ENCODE data around the gene KRTAP2-1. TPM values are rescaled to one million over a fixed set of nuclear protein-coding genes. Genes with fewer than 3 reads are reported as not detected.

Gene KRTAP2-1
- total RNA-seq, 2 experiments from 2014 or later = not detected

GRCh38 chr17:41054025-41054424, 6.9 kb upstream of the KRTAP2-1 start:
- ChIA-PET CTCF (ENCODE audit: unreplicated experiment) (no interaction called here), POLR2A (no interaction called here)
- no TSS peak for BruUV-seq (replicated peaks)
- TF ChIP-seq EZH2phosphoT487 (IDR thresholded peaks at IDR 0.05; ENCODE audit: borderline replicate concordance, low read depth, low read length) = no peak
- no peak for TF ChIP-seq CTCF (conservative IDR thresholded peaks at IDR 0.05; ENCODE audit: low read length)
- Histone ChIP-seq H4K20me1 (ENCODE audit: insufficient read depth, low read length) (no peaks in the 10 kb centered on the region), H2AFZ (ENCODE audit: low read length) (no peak overlapping the region), H3K36me3 (ENCODE audit: insufficient read depth, low read length) (no peaks in the 10 kb centered on the region), H3K4me3 (ENCODE audit: low read depth, low read length, poor library complexity, severe bottlenecking) (no peak overlapping the region), H3K4me1 (ENCODE audit: insufficient read depth, low read length, poor library complexity, severe bottlenecking) (no peaks in the 10 kb centered on the region), H3K9me3 (ENCODE audit: low read length) (no peaks in the 10 kb centered on the region), H3K9me2 (ENCODE audit: insufficient read depth, low read length) (no peaks in the 10 kb centered on the region), H3K4me2 (ENCODE audit: low read length) (no peak overlapping the region), H3K79me2 (ENCODE audit: insufficient read depth, low read depth, low read length) (no peaks in the 10 kb centered on the region), H3K27ac (ENCODE audit: low read depth, low read length, poor library complexity, severe bottlenecking) (no peak overlapping the region)
- no peak for DNase-seq (ENCODE audit: low spot score)
- intact Hi-C loops (cut with micrococcal nuclease; ENCODE audit: unreplicated experiment) = no loop called here

DNA sequence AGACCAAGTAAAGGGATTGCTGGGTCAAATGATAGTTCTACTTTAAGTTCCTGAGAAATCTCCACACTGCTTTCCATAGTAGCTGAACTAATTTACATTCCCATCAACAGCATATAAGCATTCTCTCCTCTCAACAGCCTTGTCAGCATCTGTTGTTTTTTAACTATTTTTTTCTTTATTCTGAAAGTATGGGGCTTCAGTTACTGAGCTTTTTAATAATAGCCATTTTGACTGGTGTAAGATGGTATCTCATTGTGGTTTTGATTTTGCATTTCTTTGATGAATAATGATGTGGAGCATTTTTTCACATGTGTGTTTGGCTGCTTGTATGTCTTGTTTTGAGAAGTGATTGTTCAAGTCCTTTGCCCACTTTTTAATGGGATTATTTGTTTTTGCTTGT, 5.5 kb upstream of the KRTAP2-1 start:
- ChIA-PET CTCF (ENCODE audit: unreplicated experiment) (no interaction called here), POLR2A (no interaction called here)
- no peak overlapping the region for H2AFZ ChIP-seq (ENCODE audit: low read length)
- no TSS peak for BruUV-seq (replicated peaks)
- no peak overlapping the region for H3K4me2 ChIP-seq (ENCODE audit: low read length)
- no peak for DNase-seq (ENCODE audit: low spot score)
- H3K4me3 ChIP-seq (ENCODE audit: low read depth, low read length, poor library complexity, severe bottlenecking) = no peak overlapping the region
- intact Hi-C loops (cut with micrococcal nuclease; ENCODE audit: unreplicated experiment) = no loop called here
- H3K36me3 ChIP-seq (ENCODE audit: insufficient read depth, low read length) = no peaks in the 10 kb centered on the region
- no peak overlapping the region for H3K27ac ChIP-seq (ENCODE audit: low read depth, low read length, poor library complexity, severe bottlenecking)
- no peaks in the 10 kb centered on the region for H3K9me2 ChIP-seq (ENCODE audit: insufficient read depth, low read length)
- no peaks in the 10 kb centered on the region for H3K4me1 ChIP-seq (ENCODE audit: insufficient read depth, low read length, poor library complexity, severe bottlenecking)
- H3K9me3 ChIP-seq (ENCODE audit: low read length) = no peaks in the 10 kb centered on the region
- no peak for TF ChIP-seq CTCF (conservative IDR thresholded peaks at IDR 0.05; ENCODE audit: low read length)
- TF ChIP-seq EZH2phosphoT487 (IDR thresholded peaks at IDR 0.05; ENCODE audit: borderline replicate concordance, low read depth, low read length) = no peak
- no peaks in the 10 kb centered on the region for H3K79me2 ChIP-seq (ENCODE audit: insufficient read depth, low read depth, low read length)
- no peaks in the 10 kb centered on the region for H4K20me1 ChIP-seq (ENCODE audit: insufficient read depth, low read length)

- BruUV-seq (replicated peaks) = no TSS peak
- no peaks in the 10 kb centered on the region for H3K9me2 ChIP-seq (ENCODE audit: insufficient read depth, low read length)
- no peak overlapping the region for H3K4me2 ChIP-seq (ENCODE audit: low read length)
- no peak for DNase-seq (ENCODE audit: low spot score)
- H3K79me2 ChIP-seq (ENCODE audit: insufficient read depth, low read depth, low read length) = no peaks in the 10 kb centered on the region
- POLR2A ChIA-PET = no interaction called here
- H3K4me3 ChIP-seq (ENCODE audit: low read depth, low read length, poor library complexity, severe bottlenecking) = no peak overlapping the region
- no peak overlapping the region for H2AFZ ChIP-seq (ENCODE audit: low read length)
- no peaks in the 10 kb centered on the region for H3K4me1 ChIP-seq (ENCODE audit: insufficient read depth, low read length, poor library complexity, severe bottlenecking)
- H3K9me3 ChIP-seq (ENCODE audit: low read length) = no peaks in the 10 kb centered on the region
- no peaks in the 10 kb centered on the region for H3K36me3 ChIP-seq (ENCODE audit: insufficient read depth, low read length)
- no peaks in the 10 kb centered on the region for H4K20me1 ChIP-seq (ENCODE audit: insufficient read depth, low read length)
- no peak overlapping the region for H3K27ac ChIP-seq (ENCODE audit: low read depth, low read length, poor library complexity, severe bottlenecking)
- intact Hi-C loops (cut with micrococcal nuclease; ENCODE audit: unreplicated experiment) = no loop called here
- CTCF ChIA-PET (ENCODE audit: unreplicated experiment) = no interaction called here
- TF ChIP-seq CTCF (conservative IDR thresholded peaks at IDR 0.05; ENCODE audit: low read length) (no peak), EZH2phosphoT487 (IDR thresholded peaks at IDR 0.05; ENCODE audit: borderline replicate concordance, low read depth, low read length) (no peak)
These were observed 2.0 kb upstream of the KRTAP2-1 start for GRCh38 chr17:41049110-41049509.
